ENCODE data around the gene AHDC1. TPM values are rescaled to one million over a fixed set of nuclear protein-coding genes. Genes with fewer than 3 reads are reported as not detected.

The AHDC1 gene
- total and polyA plus RNA-seq, 2 of the 13 experiments (the other 11 are each of a cell fraction or from before 2014, with no cell fraction given): 1.0 to 2.7 TPM

- TF ChIP-seq AFF4 (CRISPR knock-in tag; IDR thresholded peaks at IDR 0.05) (no peak), RELA (CRISPR knock-in tag; IDR thresholded peaks at IDR 0.05) (no peak), GFI1 (CRISPR knock-in tag; IDR thresholded peaks at IDR 0.05; ENCODE audit: borderline replicate concordance) (no peak; the same call in 1 of the 2 replicates), KAT2B (IDR thresholded peaks at IDR 0.05; ENCODE audit: borderline replicate concordance, low read depth, low read length) (no peak), NFYB (CRISPR knock-in tag; IDR thresholded peaks at IDR 0.05) (no peak), JUNB (CRISPR knock-in tag; IDR thresholded peaks at IDR 0.05; ENCODE audit: borderline replicate concordance) (no peak), ZNF644 (CRISPR knock-in tag; IDR thresholded peaks at IDR 0.05; ENCODE audit: low read depth) (no peak; the same call in 1 of the 2 replicates), FOXJ3 (CRISPR knock-in tag; IDR thresholded peaks at IDR 0.05; ENCODE audit: borderline replicate concordance) (no peak; the same call in 1 of the 2 replicates), ZNF766 (CRISPR knock-in tag; IDR thresholded peaks at IDR 0.05; ENCODE audit: borderline replicate concordance) (no peak), ZEB1 (IDR thresholded peaks at IDR 0.05; ENCODE audit: insufficient replicate concordance, low read depth) (peak; percentile 36), E2F2 (CRISPR knock-in tag; IDR thresholded peaks at IDR 0.05; ENCODE audit: borderline replicate concordance) (no peak), FOXK2 (IDR thresholded peaks at IDR 0.05) (no peak), U2AF1 (optimal IDR thresholded peaks at IDR 0.05; ENCODE audit: low read depth, low read length) (no peak), ZNF10 (CRISPR knock-in tag; IDR thresholded peaks at IDR 0.05; ENCODE audit: borderline replicate concordance, low read depth) (no peak), ZNF839 (CRISPR knock-in tag; IDR thresholded peaks at IDR 0.05; ENCODE audit: borderline replicate concordance) (0 out of 2 replicates have a peak, but pooled peaks have one; percentile 17), PBX3 (CRISPR knock-in tag; IDR thresholded peaks at IDR 0.05; ENCODE audit: borderline replicate concordance) (no peak), ZNF224 (CRISPR knock-in tag; IDR thresholded peaks at IDR 0.05) (no peak), BHLHE40 (IDR thresholded peaks at IDR 0.05; ENCODE audit: low read length) (no peak), ZNF570 (CRISPR knock-in tag; IDR thresholded peaks at IDR 0.05; ENCODE audit: borderline replicate concordance) (no peak), GLMP (CRISPR knock-in tag; IDR thresholded peaks at IDR 0.05; ENCODE audit: borderline replicate concordance) (no peak), PRPF4 (IDR thresholded peaks at IDR 0.05; ENCODE audit: low read depth, low read length, poor library complexity, severe bottlenecking) (no peak), ZBTB1 (CRISPR knock-in tag; IDR thresholded peaks at IDR 0.05; ENCODE audit: borderline replicate concordance) (no peak), KAT7 (CRISPR knock-in tag; IDR thresholded peaks at IDR 0.05; ENCODE audit: borderline replicate concordance) (no peak)
These were observed 99.1 kb downstream of the AHDC1 start (continued) for GRCh38 chr1:27504588-27505419.

All from HepG2 (cell line).